ENCODE measurements around the gene OLFM4. TPM values are rescaled to one million over a fixed set of nuclear protein-coding genes. Genes with fewer than 3 reads are reported as not detected.

OLFM4 gene
- total RNA-seq, 1 experiment from 2014 or later: 0.12 TPM

DNA sequence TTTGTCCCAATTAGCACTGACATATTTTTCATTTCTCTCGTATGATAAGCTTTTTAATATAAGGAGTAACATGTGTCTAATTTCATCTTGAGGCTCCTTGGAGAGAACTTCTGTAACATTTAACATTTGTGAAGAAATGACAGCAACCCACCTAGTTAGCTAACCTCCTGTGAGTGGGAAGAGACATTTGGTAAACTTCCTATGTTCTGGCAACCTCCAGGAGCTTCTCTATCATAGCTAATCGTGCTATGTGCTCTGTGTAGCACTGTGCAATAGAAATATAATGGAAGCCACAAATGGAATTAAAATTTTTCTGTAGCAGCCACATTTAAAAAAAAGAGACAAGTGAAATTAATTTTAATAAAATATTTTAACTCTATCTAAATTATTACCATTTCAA is 5.4 kb upstream of the OLFM4 start:
- Histone ChIP-seq H3K27me3 (ENCODE audit: insufficient read depth, low read length) (no peaks in the 10 kb centered on the region), H3K27ac (ENCODE audit: low read depth, low read length) (no peak overlapping the region), H2AFZ (ENCODE audit: low read depth, low read length, poor library complexity, severe bottlenecking) (no peak overlapping the region), H3K4me1 (ENCODE audit: control insufficient read depth in 1 of 2, insufficient read depth in 2 of 2, low read length in 2 of 2) (no peaks in the 10 kb centered on the region), H3K9me2 (ENCODE audit: insufficient read depth) (no peaks in the 10 kb centered on the region), H3K4me2 (ENCODE audit: low read length) (no peak overlapping the region), H3K9ac (ENCODE audit: low read length) (no peak overlapping the region), H3K79me2 (ENCODE audit: insufficient read depth, low read length) (no peaks in the 10 kb centered on the region), H3K36me3 (ENCODE audit: control insufficient read depth in 1 of 2, insufficient read depth in 2 of 2, low read length in 2 of 2) (no peaks in the 10 kb centered on the region), H3K9me3 (ENCODE audit: control insufficient read depth in 1 of 2, insufficient read depth in 1 of 2, low read depth in 1 of 2, low read length in 2 of 2) (no peaks in the 10 kb centered on the region), H4K20me1 (ENCODE audit: insufficient read depth) (no peaks in the 10 kb centered on the region), H3K4me3 (replicated peaks in 1 of 2; ENCODE audit: low read depth in 1 of 2, low read length in 2 of 2) (no peak overlapping the region)
- intact Hi-C loops (cut with micrococcal nuclease): no loop called here
- ChIA-PET POLR2A (no interaction called here), CTCF (no interaction called here), RAD21 (ENCODE audit: low non-redundant PET in 1 of 2, low total read pairs in 2 of 2, uncharacterized antibody in 2 of 2, unreplicated experiment in 2 of 2) (no interaction called here)
- no TSS peak for BruUV-seq (replicated peaks)
- no peak for TF ChIP-seq CBX3 (IDR thresholded peaks at IDR 0.05; ENCODE audit: low read depth)
- no peak for TF ChIP-seq EZH2phosphoT487 (IDR thresholded peaks at IDR 0.05; ENCODE audit: borderline replicate concordance)
- DNase-seq (ENCODE audit: low read depth, low spot score) (no peak), ATAC-seq (no peak)

DNA sequence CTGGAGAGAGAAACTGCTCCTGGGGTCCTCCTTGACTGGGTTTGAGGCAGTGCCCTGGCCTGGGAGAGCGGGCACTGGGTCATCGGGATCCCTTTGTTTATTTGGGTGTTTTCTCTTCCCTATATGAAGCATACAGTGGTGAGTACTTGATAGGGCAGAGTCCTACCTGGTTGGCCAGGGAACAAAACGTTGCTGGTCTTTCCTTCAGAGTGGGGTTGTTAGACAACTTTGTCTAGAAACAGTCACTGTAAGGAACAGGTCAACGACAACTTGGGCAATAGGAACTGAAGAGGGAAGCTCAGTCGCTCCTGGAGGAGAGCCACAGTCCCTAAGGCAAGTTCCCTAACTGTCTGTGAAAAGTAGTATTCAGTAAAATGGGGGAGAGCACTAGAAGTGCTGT is 550 bp upstream of the OLFM4 start:
- Histone ChIP-seq H3K27me3 (ENCODE audit: insufficient read depth, low read length) (no peaks in the 10 kb centered on the region), H4K20me1 (ENCODE audit: insufficient read depth) (no peaks in the 10 kb centered on the region), H3K9ac (ENCODE audit: low read length) (no peak overlapping the region), H3K4me2 (ENCODE audit: low read length) (no peak overlapping the region), H3K27ac (ENCODE audit: low read depth, low read length) (no peak overlapping the region), H3K9me2 (ENCODE audit: insufficient read depth) (no peaks in the 10 kb centered on the region), H3K36me3 (ENCODE audit: control insufficient read depth in 1 of 2, insufficient read depth in 2 of 2, low read length in 2 of 2) (no peaks in the 10 kb centered on the region), H3K79me2 (ENCODE audit: insufficient read depth, low read length) (no peaks in the 10 kb centered on the region), H3K4me1 (ENCODE audit: control insufficient read depth in 1 of 2, insufficient read depth in 2 of 2, low read length in 2 of 2) (no peaks in the 10 kb centered on the region), H2AFZ (ENCODE audit: low read depth, low read length, poor library complexity, severe bottlenecking) (no peak overlapping the region), H3K4me3 (replicated peaks in 1 of 2; ENCODE audit: low read depth in 1 of 2, low read length in 2 of 2) (no peak overlapping the region), H3K9me3 (ENCODE audit: control insufficient read depth in 1 of 2, insufficient read depth in 1 of 2, low read depth in 1 of 2, low read length in 2 of 2) (no peaks in the 10 kb centered on the region)
- intact Hi-C loops (cut with micrococcal nuclease): no loop called here
- no TSS peak for BruUV-seq (replicated peaks)
- DNase-seq (ENCODE audit: low read depth, low spot score) (no peak), ATAC-seq (no peak)
- no peak for TF ChIP-seq ZFX (IDR thresholded peaks at IDR 0.05)
- no peak for TF ChIP-seq SRF (IDR thresholded peaks at IDR 0.05; ENCODE audit: low read depth)
- no peak for TF ChIP-seq RAD21 (IDR thresholded peaks at IDR 0.05; ENCODE audit: low read depth)
- no peak for TF ChIP-seq EZH2 (IDR thresholded peaks at IDR 0.05)
- TF ChIP-seq ELF1 (IDR thresholded peaks at IDR 0.05; ENCODE audit: borderline replicate concordance, low read depth): no peak
- TF ChIP-seq CBX3 (IDR thresholded peaks at IDR 0.05; ENCODE audit: low read depth): no peak
- no peak for TF ChIP-seq JUND (IDR thresholded peaks at IDR 0.05)
- no peak for TF ChIP-seq ZNF274 (IDR thresholded peaks at IDR 0.05; ENCODE audit: low read depth, low read length)
- TF ChIP-seq SP1 (IDR thresholded peaks at IDR 0.05; ENCODE audit: low read depth): no peak
- no peak for TF ChIP-seq SIN3A (IDR thresholded peaks at IDR 0.05; ENCODE audit: low read depth)
- TF ChIP-seq CEBPB (IDR thresholded peaks at IDR 0.05; ENCODE audit: low read depth): no peak
- no peak for TF ChIP-seq EGR1 (IDR thresholded peaks at IDR 0.05; ENCODE audit: low read depth)
- TF ChIP-seq TCF7L2 (IDR thresholded peaks at IDR 0.05; ENCODE audit: borderline replicate concordance, extremely low read depth, insufficient read depth, insufficient read length): no peak
- no peak for TF ChIP-seq POLR2A (IDR thresholded peaks at IDR 0.05; ENCODE audit: borderline replicate concordance, extremely low read depth, insufficient read depth, insufficient read length)
- TF ChIP-seq, protein P1, sequence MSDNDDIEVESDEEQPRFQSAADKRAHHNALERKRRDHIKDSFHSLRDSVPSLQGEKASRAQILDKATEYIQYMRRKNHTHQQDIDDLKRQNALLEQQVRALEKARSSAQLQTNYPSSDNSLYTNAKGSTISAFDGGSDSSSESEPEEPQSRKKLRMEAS (IDR thresholded peaks at IDR 0.05): no peak
- TF ChIP-seq EZH2phosphoT487 (IDR thresholded peaks at IDR 0.05; ENCODE audit: borderline replicate concordance): no peak
- TF ChIP-seq, protein P2, sequence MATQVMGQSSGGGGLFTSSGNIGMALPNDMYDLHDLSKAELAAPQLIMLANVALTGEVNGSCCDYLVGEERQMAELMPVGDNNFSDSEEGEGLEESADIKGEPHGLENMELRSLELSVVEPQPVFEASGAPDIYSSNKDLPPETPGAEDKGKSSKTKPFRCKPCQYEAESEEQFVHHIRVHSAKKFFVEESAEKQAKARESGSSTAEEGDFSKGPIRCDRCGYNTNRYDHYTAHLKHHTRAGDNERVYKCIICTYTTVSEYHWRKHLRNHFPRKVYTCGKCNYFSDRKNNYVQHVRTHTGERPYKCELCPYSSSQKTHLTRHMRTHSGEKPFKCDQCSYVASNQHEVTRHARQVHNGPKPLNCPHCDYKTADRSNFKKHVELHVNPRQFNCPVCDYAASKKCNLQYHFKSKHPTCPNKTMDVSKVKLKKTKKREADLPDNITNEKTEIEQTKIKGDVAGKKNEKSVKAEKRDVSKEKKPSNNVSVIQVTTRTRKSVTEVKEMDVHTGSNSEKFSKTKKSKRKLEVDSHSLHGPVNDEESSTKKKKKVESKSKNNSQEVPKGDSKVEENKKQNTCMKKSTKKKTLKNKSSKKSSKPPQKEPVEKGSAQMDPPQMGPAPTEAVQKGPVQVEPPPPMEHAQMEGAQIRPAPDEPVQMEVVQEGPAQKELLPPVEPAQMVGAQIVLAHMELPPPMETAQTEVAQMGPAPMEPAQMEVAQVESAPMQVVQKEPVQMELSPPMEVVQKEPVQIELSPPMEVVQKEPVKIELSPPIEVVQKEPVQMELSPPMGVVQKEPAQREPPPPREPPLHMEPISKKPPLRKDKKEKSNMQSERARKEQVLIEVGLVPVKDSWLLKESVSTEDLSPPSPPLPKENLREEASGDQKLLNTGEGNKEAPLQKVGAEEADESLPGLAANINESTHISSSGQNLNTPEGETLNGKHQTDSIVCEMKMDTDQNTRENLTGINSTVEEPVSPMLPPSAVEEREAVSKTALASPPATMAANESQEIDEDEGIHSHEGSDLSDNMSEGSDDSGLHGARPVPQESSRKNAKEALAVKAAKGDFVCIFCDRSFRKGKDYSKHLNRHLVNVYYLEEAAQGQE (IDR thresholded peaks at IDR 0.05; ENCODE audit: low read depth): no peak
- TF ChIP-seq, protein P3, sequence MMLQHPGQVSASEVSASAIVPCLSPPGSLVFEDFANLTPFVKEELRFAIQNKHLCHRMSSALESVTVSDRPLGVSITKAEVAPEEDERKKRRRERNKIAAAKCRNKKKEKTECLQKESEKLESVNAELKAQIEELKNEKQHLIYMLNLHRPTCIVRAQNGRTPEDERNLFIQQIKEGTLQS (IDR thresholded peaks at IDR 0.05): no peak
- no peak for TF ChIP-seq POLR2AphosphoS5 (IDR thresholded peaks at IDR 0.05; ENCODE audit: low read depth, low read length)
- no peak for TF ChIP-seq FOSL1 (IDR thresholded peaks at IDR 0.05; ENCODE audit: low read depth)
- RAD21 ChIA-PET (ENCODE audit: low non-redundant PET in 1 of 2, low total read pairs in 2 of 2, uncharacterized antibody in 2 of 2, unreplicated experiment in 2 of 2): no interaction called here
- CTCF ChIA-PET: no interaction called here
- POLR2A ChIA-PET: no interaction called here

Data from HCT116 (cell line).